GM21786 (cell line): ENCODE measurements around the gene ZNF79.

ENCODE experiments used
- ATAC-seq: cut with Tn5 transposase; IDR thresholded peaks from one replicate; pipeline ENCODE4 v1.9.1; 2021; ENCODE audit not compliant: unreplicated experiment

The ZNF79 gene

DNA sequence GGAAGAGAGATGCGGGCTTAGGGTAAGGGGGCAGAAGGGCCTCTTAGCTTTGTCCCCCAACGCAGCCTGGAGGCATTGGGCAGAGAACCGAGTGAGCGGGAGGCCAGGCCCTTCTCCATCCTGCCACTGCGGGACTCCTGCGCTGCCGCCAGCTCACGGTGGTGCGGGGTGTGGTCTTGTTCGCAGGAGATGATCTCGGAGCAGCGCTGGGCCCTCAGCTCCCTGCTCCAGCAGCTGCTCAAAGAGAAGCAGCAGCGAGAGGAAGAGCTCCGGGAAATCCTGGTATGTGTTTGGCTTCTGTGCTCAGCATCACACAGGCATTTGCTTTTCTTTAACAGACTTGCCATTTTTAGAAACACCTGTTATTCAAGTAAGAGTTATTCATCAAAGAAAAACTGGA is 68.4 kb downstream of the ZNF79 start:
- ATAC-seq: no peak

DNA sequence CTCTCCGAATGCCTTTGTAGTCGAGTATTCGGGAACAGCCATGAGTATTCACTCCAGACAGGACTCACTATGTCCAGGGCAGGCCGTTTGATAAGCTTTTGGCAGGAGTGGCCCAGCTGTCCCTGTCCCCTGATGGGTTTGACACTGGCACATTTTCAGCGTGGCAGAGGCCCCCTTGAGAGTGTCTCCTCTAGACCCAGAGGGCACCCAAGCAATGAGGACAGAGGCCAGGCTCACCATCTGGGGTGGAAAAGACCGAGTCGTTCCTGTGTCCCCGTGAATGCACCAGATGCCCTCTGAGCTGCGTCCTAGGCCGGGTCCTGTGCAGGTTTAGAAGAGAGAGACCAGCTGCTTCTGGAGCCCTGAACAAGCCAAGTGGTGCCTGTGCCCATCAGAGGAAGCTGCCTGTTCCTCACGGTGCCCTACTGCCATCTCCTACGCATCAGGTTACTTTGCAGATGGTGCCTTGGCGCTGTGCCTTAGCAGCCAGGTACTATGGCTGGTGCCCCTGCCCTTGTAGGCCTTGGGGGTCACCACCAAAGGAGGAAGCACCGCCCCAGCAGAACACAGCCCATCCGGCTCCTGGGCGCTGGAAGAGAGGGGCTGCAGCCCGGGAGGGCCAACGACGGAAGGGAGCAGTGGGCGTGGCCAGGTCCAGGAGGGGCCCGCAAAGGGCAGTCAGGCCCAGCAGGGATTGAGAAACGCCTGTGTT is 69.6 kb downstream of the ZNF79 start:
- ATAC-seq: no peak

DNA sequence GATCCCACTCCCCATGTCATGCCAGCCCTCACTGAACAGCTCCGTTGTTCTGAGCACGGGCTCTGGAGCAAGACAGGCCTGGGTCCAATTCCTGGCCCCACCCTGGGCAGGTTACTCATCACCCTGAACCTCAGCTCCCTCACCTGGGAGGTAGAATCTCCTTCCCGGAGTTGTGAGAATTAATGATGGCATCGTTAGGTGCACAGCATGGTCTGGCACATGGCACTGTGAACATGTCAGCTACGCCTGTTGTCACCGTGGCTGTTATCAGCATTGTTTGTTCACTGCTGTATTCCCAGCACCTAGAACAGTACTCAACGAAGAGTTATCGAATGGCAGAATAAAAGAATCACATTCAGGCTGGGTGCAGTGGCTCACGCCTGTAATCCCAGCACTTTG is 70.1 kb downstream of the ZNF79 start:
- no peak for ATAC-seq
